OCI-LY1 (cell line): ENCODE measurements around the gene RNF121.

Experiments
- H2AFZ ChIP-seq: fragments of 200-600 bp; sonication (generic), shearing (Covaris generic); 2 replicates; pipeline ENCODE4 v1.6.0; 2014; ENCODE audit warnings: antibody characterized with exemption, mild to moderate bottlenecking, low read length
- H3F3A ChIP-seq: fragments of 200-600 bp; sonication (generic), shearing (Covaris generic); 2 replicates; pipeline ENCODE4 v1.6.0; 2014; ENCODE audit warnings: mild to moderate bottlenecking, antibody characterized with exemption, low read length, moderate library complexity; ENCODE audit not compliant: insufficient read depth
- H3K27ac ChIP-seq: fragments of 200-600 bp; sonication (generic); 2 replicates; pipeline ENCODE4 v1.5.1; 2014; ENCODE audit warnings: low read length, mixed run types, mild to moderate bottlenecking, low read depth; ENCODE audit not compliant: poor library complexity, severe bottlenecking
- H3K27me3 ChIP-seq: fragments of 200-600 bp; sonication (generic); 2 replicates; pipeline ENCODE4 v1.6.0; 2014; ENCODE audit warnings: antibody characterized with exemption, mild to moderate bottlenecking, low read length, moderate library complexity; ENCODE audit not compliant: insufficient read depth
- H3K36me3 ChIP-seq: fragments of 200-600 bp; sonication (generic); 2 replicates; pipeline ENCODE4 v1.6.1; 2014; ENCODE audit warnings: mild to moderate bottlenecking, antibody characterized with exemption, low read length, moderate library complexity, mixed read lengths; ENCODE audit not compliant: insufficient read depth
- H3K4me1 ChIP-seq: fragments of 200-600 bp; sonication (generic); 2 replicates; pipeline ENCODE4 v1.5.1; 2014; ENCODE audit warnings: mild to moderate bottlenecking, low read length, moderate library complexity; ENCODE audit not compliant: insufficient read depth, severe bottlenecking
- H3K4me2 ChIP-seq: fragments of 200-600 bp; sonication (generic), shearing (Covaris generic); 2 replicates; pipeline ENCODE4 v1.6.1; 2014; ENCODE audit warnings: low read length
- H3K4me3 ChIP-seq: fragments of 200-600 bp; sonication (generic); 2 replicates; pipeline ENCODE4 v1.5.1; 2014; ENCODE audit warnings: low read length, low read depth, mild to moderate bottlenecking, mixed read lengths; ENCODE audit not compliant: poor library complexity, severe bottlenecking
- H3K79me2 ChIP-seq: fragments of 200-600 bp; shearing (Covaris generic); 2 replicates; pipeline ENCODE4 v1.6.1; 2016; ENCODE audit warnings: mixed run types, low read length, mixed read lengths; ENCODE audit not compliant: insufficient read depth
- H3K9ac ChIP-seq: fragments of 200-600 bp; sonication (generic), shearing (Covaris generic); 2 replicates; pipeline ENCODE4 v1.6.1; 2014; ENCODE audit warnings: mild to moderate bottlenecking, low read length, mixed read lengths
- H3K9me2 ChIP-seq: fragments of 200-600 bp; sonication (generic), shearing (Covaris generic); 2 replicates; pipeline ENCODE4 v1.6.1; 2014; ENCODE audit warnings: low read depth, mild to moderate bottlenecking, low read length, mixed read lengths
- H3K9me3 ChIP-seq: fragments of 200-600 bp; shearing (Covaris generic); 2 replicates; pipeline ENCODE4 v1.6.1; 2014; ENCODE audit warnings: low read length, mixed read lengths
- H4K20me1 ChIP-seq: fragments of 200-600 bp; sonication (generic), shearing (Covaris generic); 2 replicates; pipeline ENCODE4 v1.6.0; 2016; ENCODE audit warnings: mild to moderate bottlenecking, low read length; ENCODE audit not compliant: insufficient read depth
- EZH2 ChIP-seq: fragments of 200-600 bp; sonication (generic), shearing (Covaris generic); IDR thresholded peaks from 2 replicates; pipeline ENCODE4 v1.8.0; 2017; ENCODE audit warnings: borderline replicate concordance, mixed run types, mild to moderate bottlenecking, antibody characterized with exemption, low read length, moderate library complexity, mixed read lengths
- TF ChIP-seq, protein P1 (sequence below): fragments of 200-600 bp; sonication (generic), shearing (Covaris generic); IDR thresholded peaks from 2 replicates; pipeline ENCODE4 v1.5.1; 2017; ENCODE audit warnings: mild to moderate bottlenecking, antibody characterized with exemption, low read length, moderate library complexity, mixed read lengths

The RNF121 gene

DNA sequence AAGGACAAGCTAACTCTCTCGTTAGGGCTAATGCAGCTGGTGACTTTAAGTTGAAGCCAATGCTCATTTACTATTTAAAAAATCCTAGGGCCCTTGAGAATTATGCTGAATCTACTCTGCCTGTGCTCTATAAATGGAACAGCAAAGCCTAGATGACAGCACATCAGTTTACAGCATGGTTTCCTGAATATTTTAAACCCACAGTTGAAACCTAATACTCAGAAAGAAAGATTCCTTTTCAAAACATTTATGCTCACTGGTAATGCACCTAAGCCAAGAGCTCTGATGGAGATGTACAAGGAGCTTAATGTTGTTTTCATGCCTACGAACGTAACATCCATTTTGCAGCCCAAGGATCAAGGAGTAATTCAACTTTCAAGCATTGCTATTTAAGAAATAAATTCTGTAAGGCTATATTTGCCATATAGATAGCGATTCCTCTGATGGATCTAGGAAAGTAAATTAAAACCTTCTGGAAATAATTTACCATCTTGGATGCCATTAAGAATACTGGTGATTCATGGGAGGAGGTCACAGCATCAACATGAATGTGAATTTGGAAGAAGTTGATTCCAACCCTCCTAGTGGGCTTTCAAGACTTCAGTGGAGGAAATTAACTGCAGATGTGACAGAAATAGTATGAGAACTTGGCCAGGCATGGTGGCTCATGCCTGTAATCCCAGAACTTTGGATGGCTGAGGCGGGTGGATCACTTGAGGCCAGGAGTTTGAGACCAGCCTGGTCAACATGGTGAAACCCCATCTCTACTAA is 14.9 kb upstream of the RNF121 start:
- Histone ChIP-seq H3K36me3 (peaks cover 41% of the 10 kb centered on the region), H3F3A (no peaks in the 10 kb centered on the region), H3K9me3 (no peaks in the 10 kb centered on the region), H3K4me1 (no peaks in the 10 kb centered on the region), H3K9ac (no peak overlapping the region), H3K79me2 (no peaks in the 10 kb centered on the region), H2AFZ (no peak overlapping the region), H3K27me3 (no peaks in the 10 kb centered on the region), H3K4me2 (no peak overlapping the region), H3K9me2 (no peaks in the 10 kb centered on the region), H3K4me3 (no peak overlapping the region), H4K20me1 (no peaks in the 10 kb centered on the region), H3K27ac (no peak overlapping the region)
- no peak for TF ChIP-seq EZH2
- TF ChIP-seq, protein P1, sequence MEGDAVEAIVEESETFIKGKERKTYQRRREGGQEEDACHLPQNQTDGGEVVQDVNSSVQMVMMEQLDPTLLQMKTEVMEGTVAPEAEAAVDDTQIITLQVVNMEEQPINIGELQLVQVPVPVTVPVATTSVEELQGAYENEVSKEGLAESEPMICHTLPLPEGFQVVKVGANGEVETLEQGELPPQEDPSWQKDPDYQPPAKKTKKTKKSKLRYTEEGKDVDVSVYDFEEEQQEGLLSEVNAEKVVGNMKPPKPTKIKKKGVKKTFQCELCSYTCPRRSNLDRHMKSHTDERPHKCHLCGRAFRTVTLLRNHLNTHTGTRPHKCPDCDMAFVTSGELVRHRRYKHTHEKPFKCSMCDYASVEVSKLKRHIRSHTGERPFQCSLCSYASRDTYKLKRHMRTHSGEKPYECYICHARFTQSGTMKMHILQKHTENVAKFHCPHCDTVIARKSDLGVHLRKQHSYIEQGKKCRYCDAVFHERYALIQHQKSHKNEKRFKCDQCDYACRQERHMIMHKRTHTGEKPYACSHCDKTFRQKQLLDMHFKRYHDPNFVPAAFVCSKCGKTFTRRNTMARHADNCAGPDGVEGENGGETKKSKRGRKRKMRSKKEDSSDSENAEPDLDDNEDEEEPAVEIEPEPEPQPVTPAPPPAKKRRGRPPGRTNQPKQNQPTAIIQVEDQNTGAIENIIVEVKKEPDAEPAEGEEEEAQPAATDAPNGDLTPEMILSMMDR = no peak

DNA sequence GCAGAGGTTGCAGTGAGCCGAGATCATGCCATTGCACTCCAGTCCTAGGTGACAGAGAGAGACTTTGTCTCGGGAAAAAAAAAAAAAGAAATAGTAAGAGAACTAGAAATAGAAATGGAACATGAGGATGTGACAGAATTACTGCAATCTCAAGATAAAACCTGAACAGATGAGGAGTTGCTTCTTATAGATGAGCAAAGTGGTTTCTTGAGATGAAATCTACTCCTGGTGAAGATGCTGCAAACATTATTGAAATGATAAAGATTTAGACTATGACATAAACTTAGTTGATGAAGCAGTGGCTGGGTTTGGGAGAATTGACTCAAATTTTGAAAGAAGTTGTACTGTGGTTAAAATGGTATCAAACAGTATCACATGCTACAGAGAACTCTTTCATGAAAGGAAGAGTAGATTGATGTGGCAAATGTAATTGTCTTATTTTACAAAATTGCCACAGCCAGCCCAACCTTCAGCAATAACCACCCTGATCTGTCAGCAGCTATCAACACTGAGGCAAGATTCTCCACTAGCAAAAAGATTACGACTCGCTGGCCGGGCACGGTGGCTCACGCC is 14.1 kb upstream of the RNF121 start:
- Histone ChIP-seq H3K9ac (no peak overlapping the region), H3F3A (no peaks in the 10 kb centered on the region), H3K79me2 (no peaks in the 10 kb centered on the region), H3K4me1 (no peaks in the 10 kb centered on the region), H3K4me2 (no peak overlapping the region), H4K20me1 (no peaks in the 10 kb centered on the region), H3K9me3 (no peaks in the 10 kb centered on the region), H3K36me3 (peaks cover 41% of the 10 kb centered on the region), H2AFZ (no peak overlapping the region), H3K27ac (no peak overlapping the region), H3K27me3 (no peaks in the 10 kb centered on the region), H3K4me3 (no peak overlapping the region), H3K9me2 (no peaks in the 10 kb centered on the region)
- TF ChIP-seq EZH2 = no peak
- TF ChIP-seq, protein P1 = no peak

GRCh38 chr11:71917646-71918140 is 11.2 kb upstream of the RNF121 start:
- Histone ChIP-seq H3K9me3 (no peaks in the 10 kb centered on the region), H3K9me2 (no peaks in the 10 kb centered on the region), H3K27ac (no peak overlapping the region), H3K79me2 (no peaks in the 10 kb centered on the region), H3F3A (no peaks in the 10 kb centered on the region), H3K9ac (no peak overlapping the region), H3K27me3 (no peaks in the 10 kb centered on the region), H3K36me3 (peaks cover 41% of the 10 kb centered on the region), H3K4me2 (no peak overlapping the region), H2AFZ (no peak overlapping the region), H3K4me3 (no peak overlapping the region), H3K4me1 (no peaks in the 10 kb centered on the region), H4K20me1 (no peaks in the 10 kb centered on the region)
- no peak for TF ChIP-seq EZH2
- TF ChIP-seq, protein P1 = no peak
